WTC11 (cell line): Measurements from ENCODE around the gene UBE2G1. TPM values are rescaled to one million over a fixed set of nuclear protein-coding genes. Genes with fewer than 3 reads are reported as not detected.
A peak's percentile ranks its signal among the peaks of the same experiment; 100 is the strongest.
"Not testable (repeated sequence)": the region's sequence is repeated elsewhere in the genome, so short reads cannot be mapped to it uniquely, and the experiment has no call there.

Source experiments
- ATAC-seq: fragments of 200-7000 bp; cut with Tn5 transposase; 2 replicates; pipeline ENCODE4 v1.10.0; 2021; ENCODE audit warnings: mild to moderate bottlenecking, moderate library complexity
- CTCF ChIA-PET: fragments of 300-600 bp; sonication (Branson Sonifier 250); formaldehyde crosslinking; loops from one replicate; lab custom pipeline; 2021; ENCODE audit warnings: antibody characterized with exemption; lab: Charles Lee
- POLR2A ChIA-PET: fragments of 350-600 bp; sonication (Branson Sonifier 250); formaldehyde crosslinking; loops from one replicate; lab custom pipeline; 2021; ENCODE audit warnings: antibody characterized with exemption; lab: Charles Lee
- DNase-seq: peaks from one replicate; pipeline ENCODE4 v3.0.0; 2021; ENCODE audit warnings: low spot score
- H3K27ac Mint-ChIP-seq: 2 replicates; pipeline ENCODE4 v1.8.0; 2021; ENCODE audit warnings: mixed read lengths
- H3K27me3 Mint-ChIP-seq: 2 replicates; pipeline ENCODE4 v1.8.0; 2021; ENCODE audit warnings: low read depth, mild to moderate bottlenecking, moderate library complexity, mixed read lengths
- H3K36me3 Mint-ChIP-seq: 2 replicates; pipeline ENCODE4 v1.8.0; 2021; ENCODE audit warnings: mixed read lengths
- H3K4me1 Mint-ChIP-seq: 2 replicates; pipeline ENCODE4 v1.8.0; 2022; ENCODE audit warnings: mixed read lengths
- H3K4me3 Mint-ChIP-seq: 2 replicates; pipeline ENCODE4 v1.8.0; 2021; ENCODE audit warnings: mild to moderate bottlenecking, moderate library complexity, mixed read lengths
- H3K9me3 Mint-ChIP-seq: 2 replicates; pipeline ENCODE4 v1.8.0; 2021; ENCODE audit warnings: mixed read lengths
- ATF6 ChIP-seq: sonication (generic); formaldehyde crosslinking; IDR thresholded peaks from 2 replicates; pipeline ENCODE4 v1.8.1; 2023; ENCODE audit warnings: mild to moderate bottlenecking, missing genetic modification reagents
- CTCF ChIP-seq: fragments of 200-600 bp; IDR thresholded peaks from 2 replicates; pipeline ENCODE4 v1.8.0; 2022; ENCODE audit warnings: antibody characterized with exemption
- E2F1 ChIP-seq: sonication (generic); formaldehyde crosslinking; IDR thresholded peaks from 2 replicates; pipeline ENCODE4 v1.8.0; 2022; ENCODE audit warnings: mild to moderate bottlenecking, missing genetic modification reagents
- IRF2 ChIP-seq: sonication (generic); formaldehyde crosslinking; IDR thresholded peaks from 2 replicates; pipeline ENCODE4 v1.8.0; 2022; ENCODE audit warnings: low read depth, missing genetic modification reagents, borderline replicate concordance
- JAZF1 ChIP-seq: fragments of 250-450 bp; sonication (Bioruptor Pico); IDR thresholded peaks from 2 replicates; pipeline ENCODE4 v1.9.0; 2021; ENCODE audit warnings: moderate library complexity, mild to moderate bottlenecking, inconsistent platforms
- KAT7 ChIP-seq: sonication (generic); formaldehyde crosslinking; IDR thresholded peaks from 2 replicates; pipeline ENCODE4 v1.8.1; 2023; ENCODE audit warnings: missing genetic modification reagents, mild to moderate bottlenecking, borderline replicate concordance
- MXD4 ChIP-seq: fragments of 250-450 bp; sonication (Bioruptor Pico); IDR thresholded peaks from 2 replicates; pipeline ENCODE4 v1.8.0; 2021; ENCODE audit warnings: mild to moderate bottlenecking, moderate library complexity, borderline replicate concordance
- NFATC4 ChIP-seq: fragments of 250-450 bp; sonication (Bioruptor Pico); IDR thresholded peaks from 2 replicates; pipeline ENCODE4 v1.9.0; 2021; ENCODE audit warnings: mild to moderate bottlenecking
- NFE2L1 ChIP-seq: sonication (generic); formaldehyde crosslinking; IDR thresholded peaks from 2 replicates; pipeline ENCODE4 v1.8.1; 2023; ENCODE audit warnings: missing genetic modification reagents
- NR1H2 ChIP-seq: sonication (generic); formaldehyde crosslinking; IDR thresholded peaks from 2 replicates; pipeline ENCODE4 v1.9.0; 2021; ENCODE audit warnings: mild to moderate bottlenecking, moderate library complexity, missing genetic modification reagents
- NR3C1 ChIP-seq: sonication (generic); formaldehyde crosslinking; conservative IDR thresholded peaks from 2 replicates; pipeline ENCODE4 v1.8.1; 2023; ENCODE audit warnings: low read depth, mild to moderate bottlenecking, missing genetic modification reagents
- PREB ChIP-seq: sonication (generic); formaldehyde crosslinking; IDR thresholded peaks from 2 replicates; pipeline ENCODE4 v1.8.1; 2022; ENCODE audit warnings: mild to moderate bottlenecking, missing genetic modification reagents, moderate library complexity, borderline replicate concordance
- STAT6 ChIP-seq: sonication (generic); formaldehyde crosslinking; conservative IDR thresholded peaks from 2 replicates; pipeline ENCODE4 v1.8.1; 2023; ENCODE audit warnings: mild to moderate bottlenecking, low read depth, missing genetic modification reagents, moderate library complexity
- TCF7 ChIP-seq: sonication (generic); formaldehyde crosslinking; IDR thresholded peaks from 2 replicates; pipeline ENCODE4 v1.8.0; 2022; ENCODE audit warnings: mild to moderate bottlenecking, low read depth, missing genetic modification reagents, moderate library complexity
- USF2 ChIP-seq: sonication (generic); formaldehyde crosslinking; IDR thresholded peaks from 2 replicates; pipeline ENCODE4 v1.8.1; 2023; ENCODE audit warnings: mild to moderate bottlenecking, missing genetic modification reagents, moderate library complexity
- ZNF121 ChIP-seq: sonication (generic); formaldehyde crosslinking; IDR thresholded peaks from 2 replicates; pipeline ENCODE4 v1.8.0; 2023; ENCODE audit warnings: missing genetic modification reagents
- ZSCAN18 ChIP-seq: fragments of 250-450 bp; sonication (Bioruptor Pico); IDR thresholded peaks from 2 replicates; pipeline ENCODE4 v2.1.2; 2022; ENCODE audit warnings: mild to moderate bottlenecking, moderate library complexity
- total RNA-seq: library from RNA; stranded (reverse); gene quantifications from 3 replicates; pipeline ENCODE4 v1.2.3, GENCODE V29; 2021

UBE2G1 gene
- total RNA-seq, 1 experiment from 2014 or later, result 177 TPM

- TF ChIP-seq ZSCAN18 (CRISPR knock-in tag) (no peak), ATF6 (CRISPR knock-in tag) (no peak), IRF2 (no peak)
These were observed 3.2 kb upstream of the UBE2G1 start (continued) for GRCh38 chr17:4369557-4370230.

- ATAC-seq (no peak), DNase-seq (no peak)
- Mint-ChIP-seq H3K4me1 (peaks cover 24% of the 10 kb centered on the region), H3K27ac (no peak overlapping the region; the same call in 1 of the 2 replicates), H3K9me3 (no peaks in the 10 kb centered on the region), H3K36me3 (peaks cover 10% of the 10 kb centered on the region), H3K4me3 (no peak overlapping the region), H3K27me3 (no peaks in the 10 kb centered on the region)
- TF ChIP-seq CTCF (no peak), NR1H2 (CRISPR knock-in tag) (no peak), USF2 (CRISPR knock-in tag) (no peak), NR3C1 (no peak), NFE2L1 (CRISPR knock-in tag) (no peak), NFATC4 (CRISPR knock-in tag) (no peak), ZNF121 (no peak), KAT7 (no peak), TCF7 (CRISPR knock-in tag) (no peak)
- ChIA-PET CTCF (interaction anchor here (0.5 to 0.6 kb wide), 2 partner anchors 27 to 45 kb away, joined by 3 to 4 read pairs; no protein-coding TSS in a partner anchor), POLR2A (interaction anchor here (2.1 kb wide), 1 partner anchor 20 kb away, joined by 5 read pairs; no protein-coding TSS in a partner anchor)
These were observed 1.9 kb upstream of the UBE2G1 start for GRCh38 chr17:4368341-4368740.

- peak overlapping the region; percentile 96 for H3K27ac Mint-ChIP-seq
- DNase-seq, ATAC-seq, H3K27me3 Mint-ChIP-seq, H3K9me3 Mint-ChIP-seq, POLR2A ChIA-PET: not testable (repeated sequence)
- peaks cover 20% of the 10 kb centered on the region for H3K36me3 Mint-ChIP-seq
- H3K4me1 Mint-ChIP-seq, result peaks cover 28% of the 10 kb centered on the region
- CTCF ChIA-PET, result interaction anchor here (0.6 to 1.3 kb wide), 5 partner anchors 40 to 174 kb away, joined by 3 to 6 read pairs (median 4); no protein-coding TSS in a partner anchor
- H3K4me3 Mint-ChIP-seq, result peak overlapping the region; percentile 54
These were observed 702 bp upstream of the UBE2G1 start for GRCh38 chr17:4367177-4367576.

GRCh38 chr17:4365628-4366326, 698 bp downstream of the UBE2G1 start:
- ChIA-PET CTCF (interaction anchor here (0.8 kb wide), 1 partner anchor 150 kb away, joined by 3 read pairs; no protein-coding TSS in a partner anchor), POLR2A (interaction anchor here (0.6 to 1.8 kb wide), 7 partner anchors 11 to 386 kb away, joined by 3 to 7 read pairs (median 5); no protein-coding TSS in a partner anchor)
- peak overlapping the region; percentile 52 for H3K4me3 Mint-ChIP-seq
- peak; percentile 60 for DNase-seq
- no peaks in the 10 kb centered on the region for H3K27me3 Mint-ChIP-seq
- peaks cover 24% of the 10 kb centered on the region for H3K36me3 Mint-ChIP-seq
- no peaks in the 10 kb centered on the region for H3K9me3 Mint-ChIP-seq
- no peak overlapping the region for H3K27ac Mint-ChIP-seq
- peak; percentile 11 for ATAC-seq
- H3K4me1 Mint-ChIP-seq, result peaks cover 27% of the 10 kb centered on the region
- no peak for TF ChIP-seq E2F1 (CRISPR knock-in tag)
- TF ChIP-seq MXD4 (CRISPR knock-in tag), result no peak
- no peak for TF ChIP-seq PREB (CRISPR knock-in tag)
- no peak for TF ChIP-seq STAT6 (CRISPR knock-in tag)
- TF ChIP-seq JAZF1 (CRISPR knock-in tag), result no peak
